NT2/D1 (cell line): ENCODE measurements around the gene FRMD4A.
"Not testable (repeated sequence)": the region's sequence is repeated elsewhere in the genome, so short reads cannot be mapped to it uniquely, and the experiment has no call there.

Experiments used
- DNase-seq: peaks from one replicate; pipeline ENCODE4 v3.0.0-alpha.2; 2011; ENCODE audit warnings: low read depth, low spot score
- H3K27me3 ChIP-seq: 2 replicates; pipeline ENCODE4 v1.6.0; 2011; ENCODE audit warnings: mild to moderate bottlenecking; ENCODE audit not compliant: insufficient read length, insufficient read depth
- H3K36me3 ChIP-seq: 2 replicates; pipeline ENCODE4 v1.6.1; 2011; ENCODE audit warnings: mild to moderate bottlenecking, low read length, mixed read lengths; ENCODE audit not compliant: insufficient read depth, insufficient read length
- H3K4me1 ChIP-seq: 2 replicates; pipeline ENCODE4 v1.5.1; 2011; ENCODE audit not compliant: insufficient read depth, insufficient read length
- H3K4me3 ChIP-seq: 2 replicates; pipeline ENCODE4 v1.5.1; 2011; ENCODE audit warnings: low read depth; ENCODE audit not compliant: insufficient read length
- H3K9ac ChIP-seq: 2 replicates; pipeline ENCODE4 v1.6.0; 2011; ENCODE audit warnings: low read depth; ENCODE audit not compliant: insufficient read length
- H3K9me3 ChIP-seq: 2 replicates; pipeline ENCODE4 v1.5.1; 2011; ENCODE audit warnings: mild to moderate bottlenecking, low read length; ENCODE audit not compliant: insufficient read depth
- SUZ12 ChIP-seq: IDR thresholded peaks from 2 replicates; pipeline ENCODE4 v1.6.1; 2011; ENCODE audit not compliant: insufficient read length, insufficient read depth; ENCODE audit errors: extremely low read depth
- YY1 ChIP-seq: IDR thresholded peaks from 2 replicates; pipeline ENCODE4 v1.6.1; 2011; ENCODE audit not compliant: insufficient read length, insufficient read depth
- ZNF274 ChIP-seq: IDR thresholded peaks from 2 replicates; pipeline ENCODE4 v1.6.1; 2011; ENCODE audit warnings: mild to moderate bottlenecking, low read depth, low read length

The FRMD4A gene

GRCh38 chr10:13790196-13790595 is 540.5 kb downstream of the FRMD4A start:
- H3K27me3 ChIP-seq = no peaks in the 10 kb centered on the region
- no peak overlapping the region for H3K9ac ChIP-seq
- no peaks in the 10 kb centered on the region for H3K9me3 ChIP-seq
- H3K36me3 ChIP-seq = peaks cover 25% of the 10 kb centered on the region
- TF ChIP-seq YY1 = no peak
- TF ChIP-seq ZNF274 = no peak
- no peak for TF ChIP-seq SUZ12
- peaks cover 5% of the 10 kb centered on the region for H3K4me1 ChIP-seq
- no peak overlapping the region for H3K4me3 ChIP-seq
- no peak for DNase-seq

GRCh38 chr10:13789448-13789829 is 541.3 kb downstream of the FRMD4A start:
- H3K4me3 ChIP-seq = no peak overlapping the region
- H3K9ac ChIP-seq = no peak overlapping the region
- H3K9me3 ChIP-seq = no peaks in the 10 kb centered on the region
- H3K27me3 ChIP-seq = no peaks in the 10 kb centered on the region
- DNase-seq = no peak
- peaks cover 21% of the 10 kb centered on the region for H3K36me3 ChIP-seq
- H3K4me1 ChIP-seq = peaks cover 5% of the 10 kb centered on the region
- no peak for TF ChIP-seq YY1
- no peak for TF ChIP-seq SUZ12
- TF ChIP-seq ZNF274 = no peak

- no peak for DNase-seq
- TF ChIP-seq YY1 (no peak), ZNF274 (no peak), SUZ12 (no peak)
Measured at GRCh38 chr10:13788711-13789447, 541.8 kb downstream of the FRMD4A start.

GRCh38 chr10:13788320-13788600 is 542.5 kb downstream of the FRMD4A start:
- Histone ChIP-seq H3K27me3 (no peaks in the 10 kb centered on the region), H3K9me3 (no peaks in the 10 kb centered on the region), H3K36me3 (peaks cover 14% of the 10 kb centered on the region), H3K4me1 (peaks cover 5% of the 10 kb centered on the region), H3K9ac (no peak overlapping the region), H3K4me3 (no peak overlapping the region)
- TF ChIP-seq SUZ12 (no peak), ZNF274 (no peak)
- no peak for DNase-seq

More at GRCh38 chr10:13788711-13789447, 541.8 kb downstream of the FRMD4A start:
- peaks cover 5% of the 10 kb centered on the region for H3K4me1 ChIP-seq
- no peak overlapping the region for H3K4me3 ChIP-seq
- no peak overlapping the region for H3K9ac ChIP-seq
- no peaks in the 10 kb centered on the region for H3K9me3 ChIP-seq
- H3K27me3 ChIP-seq = no peaks in the 10 kb centered on the region
- peaks cover 19% of the 10 kb centered on the region for H3K36me3 ChIP-seq

GRCh38 chr10:13787015-13787421 is 543.7 kb downstream of the FRMD4A start:
- Histone ChIP-seq H3K9ac (no peak overlapping the region), H3K4me3 (no peak overlapping the region), H3K36me3 (peaks cover 11% of the 10 kb centered on the region), H3K27me3 (no peaks in the 10 kb centered on the region), H3K4me1 (peaks cover 5% of the 10 kb centered on the region), H3K9me3 (no peaks in the 10 kb centered on the region)
- TF ChIP-seq SUZ12 = no peak
- no peak for TF ChIP-seq ZNF274
- no peak for TF ChIP-seq YY1
- DNase-seq = no peak

GRCh38 chr10:13784067-13784466 is 546.7 kb downstream of the FRMD4A start:
- Histone ChIP-seq H3K4me1 (no peaks in the 10 kb centered on the region), H3K9me3 (no peaks in the 10 kb centered on the region), H3K9ac (no peak overlapping the region), H3K36me3 (peaks cover 2% of the 10 kb centered on the region), H3K27me3 (no peaks in the 10 kb centered on the region), H3K4me3 (no peak overlapping the region)
- TF ChIP-seq YY1 (no peak), ZNF274 (no peak), SUZ12 (no peak)
- DNase-seq = no peak

GRCh38 chr10:13779748-13780147 is 551.0 kb downstream of the FRMD4A start:
- Histone ChIP-seq H3K4me1 (no peaks in the 10 kb centered on the region), H3K36me3 (peaks cover 2% of the 10 kb centered on the region), H3K27me3 (no peaks in the 10 kb centered on the region), H3K9ac (no peak overlapping the region), H3K9me3 (no peaks in the 10 kb centered on the region), H3K4me3 (no peak overlapping the region)
- DNase-seq = no peak
- no peak for TF ChIP-seq YY1
- TF ChIP-seq SUZ12 = no peak
- no peak for TF ChIP-seq ZNF274

GRCh38 chr10:13778693-13778960 is 552.1 kb downstream of the FRMD4A start:
- not testable (repeated sequence) for H3K9ac ChIP-seq, H3K36me3 ChIP-seq, H3K9me3 ChIP-seq, H3K27me3 ChIP-seq, DNase-seq, H3K4me3 ChIP-seq, H3K4me1 ChIP-seq
